ENCODE data around the gene UQCRC1.

DNA sequence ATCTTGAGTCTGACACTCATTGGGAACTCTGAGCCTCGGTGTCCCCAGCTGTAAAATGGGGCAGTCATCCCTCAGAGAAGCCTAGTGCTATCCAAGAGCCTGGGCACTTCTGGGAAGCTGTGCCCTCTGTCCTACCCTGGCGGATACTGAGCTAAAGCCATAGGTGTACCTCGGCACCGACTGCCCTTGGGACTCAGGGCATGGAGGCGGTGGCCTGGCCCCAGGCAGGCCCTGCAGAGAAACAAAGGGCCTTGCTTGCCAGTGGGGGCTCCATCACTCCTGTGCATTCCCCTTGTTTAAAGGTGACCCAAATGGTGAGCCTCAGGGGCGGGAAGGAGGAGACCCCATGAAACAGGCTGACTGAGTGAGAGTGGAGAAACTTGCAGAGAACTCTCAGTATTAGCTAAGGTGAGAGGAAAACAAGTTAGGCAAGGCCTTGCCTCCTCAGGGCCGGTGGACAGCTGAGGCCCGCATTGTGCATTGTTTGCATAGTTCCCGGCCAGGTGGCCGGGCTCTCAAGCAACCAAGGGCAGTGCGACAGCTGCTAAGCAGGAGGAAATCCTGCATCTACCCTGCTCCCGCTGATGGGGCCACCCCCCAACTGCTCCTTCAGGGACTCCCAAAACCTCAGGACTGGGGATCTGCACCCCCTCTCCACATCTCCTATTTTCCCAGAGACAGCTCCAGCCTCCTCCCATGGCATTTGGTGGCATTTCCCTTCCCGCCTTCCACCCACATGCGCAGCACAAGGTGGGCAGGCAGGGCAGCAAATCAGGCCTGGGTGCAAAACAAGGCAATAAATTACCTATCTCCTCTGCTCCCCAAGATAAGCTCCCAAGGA, 57.1 kb downstream of the UQCRC1 start:
- no peak for TF ChIP-seq EZH2 (IDR thresholded peaks at IDR 0.05)
- TF ChIP-seq, protein P1, sequence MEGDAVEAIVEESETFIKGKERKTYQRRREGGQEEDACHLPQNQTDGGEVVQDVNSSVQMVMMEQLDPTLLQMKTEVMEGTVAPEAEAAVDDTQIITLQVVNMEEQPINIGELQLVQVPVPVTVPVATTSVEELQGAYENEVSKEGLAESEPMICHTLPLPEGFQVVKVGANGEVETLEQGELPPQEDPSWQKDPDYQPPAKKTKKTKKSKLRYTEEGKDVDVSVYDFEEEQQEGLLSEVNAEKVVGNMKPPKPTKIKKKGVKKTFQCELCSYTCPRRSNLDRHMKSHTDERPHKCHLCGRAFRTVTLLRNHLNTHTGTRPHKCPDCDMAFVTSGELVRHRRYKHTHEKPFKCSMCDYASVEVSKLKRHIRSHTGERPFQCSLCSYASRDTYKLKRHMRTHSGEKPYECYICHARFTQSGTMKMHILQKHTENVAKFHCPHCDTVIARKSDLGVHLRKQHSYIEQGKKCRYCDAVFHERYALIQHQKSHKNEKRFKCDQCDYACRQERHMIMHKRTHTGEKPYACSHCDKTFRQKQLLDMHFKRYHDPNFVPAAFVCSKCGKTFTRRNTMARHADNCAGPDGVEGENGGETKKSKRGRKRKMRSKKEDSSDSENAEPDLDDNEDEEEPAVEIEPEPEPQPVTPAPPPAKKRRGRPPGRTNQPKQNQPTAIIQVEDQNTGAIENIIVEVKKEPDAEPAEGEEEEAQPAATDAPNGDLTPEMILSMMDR (IDR thresholded peaks at IDR 0.05) = no peak
